GM21381 (cell line): ENCODE data around the gene OR1D2.
A peak's percentile ranks its signal among the peaks of the same experiment; 100 is the strongest.
"Not testable (repeated sequence)": the region's sequence is repeated elsewhere in the genome, so short reads cannot be mapped to it uniquely, and the experiment has no call there.

Experiments
- ATAC-seq: cut with Tn5 transposase; IDR thresholded peaks from one replicate; pipeline ENCODE4 v1.9.1; 2021; ENCODE audit warnings: mild to moderate bottlenecking, moderate library complexity; ENCODE audit not compliant: unreplicated experiment

The OR1D2 gene, protein sequence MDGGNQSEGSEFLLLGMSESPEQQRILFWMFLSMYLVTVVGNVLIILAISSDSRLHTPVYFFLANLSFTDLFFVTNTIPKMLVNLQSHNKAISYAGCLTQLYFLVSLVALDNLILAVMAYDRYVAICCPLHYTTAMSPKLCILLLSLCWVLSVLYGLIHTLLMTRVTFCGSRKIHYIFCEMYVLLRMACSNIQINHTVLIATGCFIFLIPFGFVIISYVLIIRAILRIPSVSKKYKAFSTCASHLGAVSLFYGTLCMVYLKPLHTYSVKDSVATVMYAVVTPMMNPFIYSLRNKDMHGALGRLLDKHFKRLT

DNA sequence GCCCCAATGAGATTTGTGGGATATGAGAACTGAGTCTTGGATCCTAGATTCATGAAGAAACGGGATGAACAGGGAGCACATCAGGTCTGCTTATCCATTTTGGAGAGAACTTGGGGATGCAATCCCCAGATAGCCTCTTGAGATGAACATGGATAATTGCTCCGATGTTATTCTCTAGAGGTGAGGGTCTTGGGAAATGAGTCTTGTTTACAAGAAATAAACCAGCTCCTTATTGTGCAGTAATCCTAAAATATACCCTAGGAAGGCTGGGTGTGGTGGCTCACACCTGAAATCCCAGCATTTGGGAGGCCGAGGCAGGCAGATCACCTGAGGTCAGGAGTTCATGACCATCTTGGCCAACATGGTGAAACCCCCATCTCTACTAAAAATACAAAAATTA lies at the start of gene OR1D2:
Gene OR1D2, minus strand, starts transcription at position 101 of the 400 bp plus-strand sequence. CDS start 11,426 bp downstream, outside the sequence.
- no peak for ATAC-seq

DNA sequence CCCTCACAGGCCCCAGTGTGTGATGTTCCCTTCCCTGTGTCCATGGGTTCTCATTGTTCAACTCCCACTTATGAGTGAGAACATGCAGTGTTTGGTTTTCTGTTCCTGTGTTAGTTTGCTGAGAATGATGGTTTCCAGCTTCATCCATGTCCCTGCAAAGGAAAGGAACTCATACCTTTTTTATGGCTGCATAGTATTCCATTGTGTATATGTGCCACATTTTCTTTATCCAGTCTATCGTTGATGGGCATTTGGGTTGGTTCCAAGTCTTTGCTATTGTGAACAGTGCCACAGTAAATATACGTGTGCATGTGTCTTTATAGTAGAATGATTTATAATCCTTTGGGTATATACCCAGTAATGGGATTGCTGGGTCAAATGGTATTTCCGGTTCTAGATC lies 33.3 kb upstream of the OR1D2 start:
- not testable (repeated sequence) for ATAC-seq

DNA sequence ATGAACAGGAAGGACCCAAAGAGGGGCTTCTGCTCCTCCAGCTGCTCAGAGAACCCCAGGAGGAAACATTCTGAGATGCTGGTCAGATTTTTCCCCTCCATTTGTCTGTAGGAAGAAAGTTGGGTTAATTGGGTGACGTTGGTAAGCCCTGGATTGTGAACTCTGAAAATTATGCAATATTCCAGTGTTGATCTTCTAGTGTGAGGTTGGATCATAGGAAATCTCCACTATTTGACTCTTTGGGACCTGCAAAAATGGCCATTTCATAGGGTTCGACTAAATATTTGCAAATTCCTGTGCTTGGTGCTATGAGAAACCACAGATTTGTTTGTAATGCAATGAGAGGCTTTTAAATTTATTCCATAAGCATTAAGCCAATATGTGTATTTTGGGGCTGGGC lies 23.2 kb upstream of the OR1D2 start, which contains the start of gene OR1G1:
Gene OR1G1, minus strand, starts transcription at position 101 of the 400 bp plus-strand sequence. Its CDS starts 0 bp downstream, at position 101.
- ATAC-seq, result no peak

DNA sequence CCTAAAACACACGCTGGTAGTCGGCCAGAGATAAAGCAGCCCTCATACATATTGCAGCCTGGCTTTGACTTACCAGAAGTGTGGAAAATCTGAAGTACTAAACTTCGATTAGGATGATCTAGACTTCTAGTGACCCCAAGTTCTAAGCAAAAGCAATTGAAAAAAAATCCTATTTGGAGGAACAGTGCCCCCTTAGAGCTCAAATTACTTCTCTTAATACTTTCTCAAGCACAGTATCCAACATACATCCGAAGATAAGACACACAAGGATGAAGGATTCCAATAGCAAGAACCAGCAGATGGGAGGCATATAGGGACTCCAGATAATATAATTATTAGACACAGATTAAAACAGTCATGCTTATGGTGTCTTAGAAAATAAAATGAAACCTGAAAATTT lies 30.4 kb downstream of the OR1D2 start:
- ATAC-seq, result not testable (repeated sequence)

DNA sequence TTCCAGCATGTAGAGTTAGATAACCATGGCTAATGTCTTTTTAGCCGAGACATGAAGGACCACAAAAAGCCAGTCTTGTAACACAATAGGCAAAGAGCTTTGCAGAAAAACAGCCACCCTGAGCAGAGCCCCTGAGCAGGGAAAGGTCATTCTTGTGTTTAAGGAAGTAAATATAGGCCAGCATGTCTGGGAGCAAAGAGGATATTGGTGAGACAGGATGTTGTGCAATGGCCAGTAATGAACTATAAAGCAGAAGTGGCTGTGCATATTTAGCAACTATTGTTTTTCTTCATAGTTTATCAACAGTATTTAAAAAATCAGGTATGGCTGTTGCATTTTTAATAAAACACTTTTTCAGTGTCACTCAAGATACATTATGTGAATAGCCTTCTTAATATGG lies 39.0 kb downstream of the OR1D2 start:
- not testable (repeated sequence) for ATAC-seq

DNA sequence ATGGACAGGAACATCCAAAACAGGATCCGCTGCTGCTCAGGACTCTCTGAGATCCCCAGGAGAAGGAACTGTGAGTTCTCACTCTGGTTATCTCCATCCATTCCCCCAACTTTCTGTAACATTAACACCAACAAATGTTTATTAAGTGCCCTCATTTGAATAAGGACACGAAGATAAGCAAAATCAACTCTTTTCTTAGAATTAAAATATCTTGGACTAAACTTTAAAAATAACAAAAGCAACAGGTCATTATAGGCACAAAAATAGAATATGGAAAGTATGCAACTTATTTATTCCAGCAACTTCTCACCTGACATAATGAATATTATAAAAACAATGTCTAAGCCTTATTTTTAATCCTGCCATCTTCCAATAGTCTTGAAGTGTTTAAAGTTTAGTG lies 40.7 kb downstream of the OR1D2 start, which contains the start of gene OR1D5:
Gene OR1D5, minus strand, starts transcription at position 101 of the 400 bp plus-strand sequence. Its CDS starts 0 bp downstream, at position 101.
- ATAC-seq, result not testable (repeated sequence)

DNA sequence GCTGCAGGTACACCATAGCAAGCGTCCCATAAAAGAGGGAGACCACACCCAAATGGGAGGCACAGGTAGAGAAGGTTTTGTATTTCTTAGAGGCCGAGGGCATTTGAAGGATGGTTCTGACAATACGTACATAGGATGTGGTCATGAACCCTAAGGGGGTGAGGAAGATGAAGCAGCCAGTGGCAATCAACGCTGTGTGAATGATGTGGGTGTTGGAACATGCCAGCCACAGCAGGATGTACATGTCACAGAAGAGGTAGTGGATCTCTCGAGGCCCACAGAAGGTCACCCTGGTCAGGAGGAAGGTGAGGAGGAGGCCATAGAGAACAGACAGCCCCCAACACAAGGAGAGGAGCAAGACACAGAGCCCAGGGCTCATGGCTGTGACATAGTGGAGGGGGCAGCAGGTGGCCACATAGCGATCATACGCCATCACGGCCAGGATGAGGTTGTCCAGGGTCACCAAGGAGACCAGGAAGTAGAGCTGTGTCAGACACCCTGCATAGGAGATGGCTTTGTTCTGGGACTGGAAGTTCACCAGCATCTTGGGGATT lies 41.3 kb downstream of the OR1D2 start:
- not testable (repeated sequence) for ATAC-seq

DNA sequence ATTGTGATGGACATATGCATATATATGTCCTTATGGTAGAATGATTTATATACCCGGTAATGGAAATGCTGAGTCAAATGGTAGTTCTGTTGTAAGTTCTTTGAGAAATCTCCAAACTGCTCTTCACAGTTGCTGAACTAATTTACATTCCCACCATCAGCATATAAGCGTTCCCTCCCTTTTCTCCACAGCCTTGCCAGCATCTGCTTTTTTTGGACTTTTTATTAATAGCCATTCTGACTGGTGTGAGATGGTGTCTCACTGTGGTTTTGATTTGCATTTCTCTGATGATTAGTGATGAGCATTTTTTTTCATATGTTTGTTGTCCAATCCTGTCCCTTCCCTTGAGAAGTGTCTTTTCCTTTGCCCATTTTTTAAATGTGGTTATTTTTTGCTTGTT lies 49.4 kb downstream of the OR1D2 start:
- ATAC-seq, result not testable (repeated sequence)

DNA sequence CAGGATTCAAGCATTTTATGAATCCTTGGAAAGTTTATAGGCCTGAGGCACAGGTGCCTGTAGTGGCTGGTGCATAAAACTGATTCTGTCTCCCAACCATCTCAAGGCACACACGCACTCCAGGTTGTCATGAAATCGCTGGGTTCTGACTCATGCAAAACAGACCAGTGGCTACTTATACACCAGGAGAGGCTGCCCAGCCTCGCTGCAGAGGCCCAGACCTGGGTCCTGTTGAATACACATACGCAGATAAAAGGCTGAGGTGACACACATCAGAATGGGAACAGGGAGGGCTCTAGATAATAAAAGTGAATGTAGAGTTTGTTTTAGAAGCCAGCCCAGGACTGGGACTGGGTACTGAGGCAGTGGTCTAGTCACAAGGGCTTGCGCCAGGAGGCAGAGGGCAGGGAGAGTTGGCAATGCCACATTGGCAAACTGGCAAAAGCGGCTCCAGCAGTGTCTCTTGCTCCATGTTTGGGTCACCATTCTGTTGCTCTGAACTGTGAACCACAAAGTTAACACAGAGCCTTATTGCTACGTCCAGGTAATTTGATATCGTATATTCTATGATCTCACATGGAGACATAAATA lies 54.4 kb downstream of the OR1D2 start:
- no peak for ATAC-seq

DNA sequence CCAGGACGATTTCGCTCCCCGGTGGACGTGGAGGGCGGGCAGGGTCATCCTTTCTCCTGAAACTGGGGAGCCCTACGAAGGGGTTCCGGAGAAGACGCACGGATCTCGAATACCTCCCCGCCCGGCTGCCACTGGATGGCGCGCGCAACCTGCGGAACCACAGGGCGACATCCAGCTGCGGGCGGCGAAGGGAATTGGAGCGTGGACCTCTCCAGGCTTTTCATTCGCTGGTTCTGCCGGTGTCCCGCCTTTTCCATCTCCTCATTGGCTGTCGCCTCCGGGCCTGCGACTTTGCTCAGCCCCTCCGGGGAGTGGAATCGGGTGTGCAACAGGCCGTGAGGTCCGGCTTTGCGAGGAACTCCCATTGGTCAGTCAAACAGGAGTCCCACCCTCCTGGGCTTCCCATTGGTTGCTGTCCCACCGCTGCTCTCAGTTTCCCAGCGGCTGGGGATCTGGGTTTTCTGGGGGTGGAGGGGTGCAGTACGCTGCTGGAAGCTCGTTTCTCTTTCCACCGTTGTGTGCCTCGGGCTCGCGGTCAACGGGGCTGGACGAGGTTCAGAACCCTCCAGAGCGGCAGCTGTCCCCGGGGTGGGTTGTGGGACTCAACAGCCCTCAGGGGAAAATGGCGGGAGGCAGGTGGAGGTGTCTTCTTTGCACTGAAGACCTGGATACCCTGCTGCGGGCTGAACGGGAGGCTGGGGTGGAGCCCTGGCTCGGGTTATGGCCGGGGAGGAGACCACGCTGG lies 55.3 kb downstream of the OR1D2 start:
- peak; percentile 97 for ATAC-seq

DNA sequence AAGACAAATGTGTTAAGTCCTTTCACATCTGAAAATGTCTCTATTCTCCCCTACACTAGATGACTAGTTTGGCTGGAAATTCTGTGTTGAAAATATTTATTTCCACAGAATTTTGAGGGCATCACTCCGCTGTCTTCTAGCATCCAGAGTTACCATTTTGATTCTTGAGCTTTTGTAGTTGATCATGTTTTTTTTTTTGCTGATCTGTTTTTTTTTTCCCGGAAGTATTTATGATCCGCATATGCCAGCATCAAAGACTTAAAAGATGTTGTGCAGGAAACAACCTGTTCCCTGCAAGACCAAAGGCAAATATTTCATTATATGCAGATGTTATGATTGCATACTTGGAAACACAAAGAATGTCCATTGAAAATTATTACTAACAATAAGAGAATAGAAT lies 57.5 kb downstream of the OR1D2 start:
- no peak for ATAC-seq

DNA sequence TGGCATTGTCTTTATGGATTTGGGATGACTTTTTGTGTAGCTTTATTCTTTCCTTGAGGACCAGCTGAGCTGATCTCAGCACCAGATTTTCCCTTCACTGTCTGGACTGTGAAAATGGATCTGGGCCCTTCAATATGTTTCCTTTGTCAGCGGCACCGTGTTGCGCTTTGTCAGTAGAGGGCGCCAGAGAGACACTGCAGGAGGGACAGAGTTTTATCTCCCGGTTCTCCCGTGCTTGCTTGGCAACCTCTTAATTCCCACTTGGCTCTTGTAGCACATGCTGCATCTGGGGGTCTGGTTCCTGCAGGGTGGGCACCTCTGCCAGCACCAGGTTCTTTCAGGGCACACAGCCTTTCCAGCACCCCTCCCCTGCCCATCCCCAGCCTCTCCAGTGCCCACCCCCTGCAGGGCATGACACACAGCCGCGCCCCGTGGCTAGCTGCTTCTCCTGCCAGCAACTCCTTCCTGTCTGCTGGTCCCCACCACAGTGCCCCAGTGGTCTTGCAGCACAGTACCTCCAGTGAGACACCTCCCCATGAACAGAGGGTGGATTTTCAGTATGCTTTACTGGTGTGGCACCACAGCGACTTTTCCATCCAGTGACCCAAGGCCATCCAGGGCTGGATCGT lies 60.4 kb downstream of the OR1D2 start:
- no peak for ATAC-seq

DNA sequence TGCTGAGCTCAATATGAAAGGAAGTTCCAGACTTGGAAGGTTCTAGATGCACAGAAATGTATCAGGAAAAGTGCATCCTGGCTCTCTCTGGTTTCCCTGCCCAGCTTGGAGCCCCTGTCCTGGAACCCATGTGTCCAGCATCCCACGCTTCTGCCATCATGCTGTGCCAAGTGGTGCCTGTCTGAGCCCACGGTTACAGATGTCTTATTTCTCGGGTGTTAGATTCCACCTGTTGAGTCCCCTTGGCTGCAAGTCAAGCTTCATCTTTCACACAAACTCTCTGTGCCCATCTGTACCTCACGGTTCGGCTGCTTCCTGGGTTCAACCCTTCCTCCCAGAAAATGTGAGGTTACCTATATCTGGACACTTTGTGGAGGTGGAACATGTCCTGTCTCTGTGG lies 63.3 kb downstream of the OR1D2 start:
- ATAC-seq, result no peak

DNA sequence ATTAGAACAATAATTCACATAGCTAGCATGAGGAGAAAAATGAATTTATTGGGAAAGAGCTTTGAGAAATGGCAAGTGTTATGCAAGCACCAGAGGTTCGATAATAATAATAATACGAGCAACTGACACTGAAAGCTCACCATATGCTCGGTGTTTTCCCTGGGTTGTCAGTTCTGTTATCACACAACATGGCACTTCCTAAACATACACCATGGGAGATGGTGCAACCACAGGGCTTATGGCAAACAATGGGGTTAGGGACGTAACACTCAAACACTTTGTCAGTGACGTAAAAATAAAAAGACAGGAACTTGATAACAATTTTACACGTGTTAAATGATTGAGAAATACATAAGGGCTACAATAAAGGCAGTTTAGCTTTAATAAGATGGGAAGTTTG lies 64.5 kb downstream of the OR1D2 start:
- no peak for ATAC-seq

DNA sequence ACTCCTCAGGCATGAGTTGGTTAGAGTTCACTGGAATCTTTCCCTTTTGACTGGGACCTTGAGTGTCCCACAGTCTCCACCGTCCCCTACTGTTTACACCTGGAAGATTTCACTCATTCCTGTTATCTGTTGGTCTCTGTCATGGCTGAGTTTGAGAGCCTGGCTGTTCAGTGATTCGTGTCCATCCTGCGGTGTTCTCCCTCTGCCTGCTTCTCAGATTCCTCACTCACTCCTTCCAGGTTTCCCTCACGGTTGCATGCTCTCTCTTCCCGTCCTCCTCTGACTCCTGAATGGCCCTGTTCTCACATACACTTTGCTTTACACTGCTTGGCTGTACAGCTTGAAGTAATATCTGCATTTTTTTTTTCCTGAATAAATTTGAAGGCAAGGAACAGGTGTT lies 65.3 kb downstream of the OR1D2 start:
- no peak for ATAC-seq
